Cardiac septum (tissue), 1 donor: Measurements from ENCODE around the gene DPYD. TPM values are rescaled to one million over a fixed set of nuclear protein-coding genes. Genes with fewer than 3 reads are reported as not detected.

Source experiments
- DNase-seq: peaks from one replicate; pipeline ENCODE4 v3.0.0-alpha.2; 2020; ENCODE audit warnings: low spot score
- intact Hi-C: fragments of 100-400 bp; cut with DNase I; formaldehyde crosslinking; loops from one replicate; pipeline ENCODE4 v1.14.0; 2022
- total RNA-seq: library from RNA; stranded (reverse); fragmentation: NEBNext Ultra II Directional; extraction: Animal tissue kit (Norgen Biotek cat#: 25700); gene quantifications from one replicate; pipeline ENCODE4 v1.2.1, GENCODE V29; 2021
- donor health status: DM: no; HTN: no; CAD: no.

DPYD gene
- total RNA-seq, 1 donor from 2014 or later = 7.3 TPM

DNA sequence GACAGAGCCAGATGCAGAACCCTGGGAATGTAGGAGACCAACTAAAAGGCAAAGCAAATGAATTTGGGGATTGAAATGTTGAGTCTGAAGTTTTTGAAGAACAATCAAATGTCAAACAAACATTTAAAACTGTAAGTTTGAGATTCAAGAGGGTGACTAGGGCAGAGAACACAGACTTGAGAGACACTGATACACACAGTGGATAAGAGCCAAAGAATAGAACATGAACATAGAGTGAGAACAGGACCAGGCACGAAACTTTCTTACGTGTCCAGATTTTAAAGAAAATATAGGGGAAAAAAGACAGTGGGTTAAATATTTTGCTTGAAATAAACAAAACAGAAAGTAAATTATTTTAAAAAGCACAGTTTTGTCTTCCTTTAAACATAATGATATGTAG lies 115.7 kb downstream of the DPYD start:
- intact Hi-C loops = no loop called here
- no peak for DNase-seq

DNA sequence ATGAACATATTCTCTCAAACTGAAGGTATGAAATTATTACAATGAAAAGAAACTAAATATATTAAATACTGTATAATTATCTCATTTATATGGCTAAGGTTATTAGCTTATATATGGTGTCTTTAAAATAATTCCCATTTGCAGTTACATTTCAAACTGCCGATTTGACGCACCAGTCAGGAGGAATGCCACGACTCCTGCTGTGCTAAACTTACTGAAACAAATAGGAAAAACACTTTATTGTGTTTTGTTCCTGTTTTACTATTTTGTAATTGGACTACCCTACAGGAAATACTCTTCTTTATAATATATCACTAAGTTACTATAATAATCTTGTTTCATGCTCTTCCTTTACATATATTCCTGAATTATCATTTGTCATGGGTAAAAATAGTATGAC lies 117.8 kb downstream of the DPYD start:
- no peak for DNase-seq
- intact Hi-C loops = no loop called here

GRCh38 chr1:97802011-97802410 lies 118.8 kb downstream of the DPYD start:
- intact Hi-C loops = no loop called here
- no peak for DNase-seq

GRCh38 chr1:97797403-97798183 lies 123.2 kb downstream of the DPYD start:
- intact Hi-C loops = no loop called here
- no peak for DNase-seq

- DNase-seq = no peak
- intact Hi-C loops = no loop called here
Observed at GRCh38 chr1:97796711-97797110, 124.1 kb downstream of the DPYD start.

DNA sequence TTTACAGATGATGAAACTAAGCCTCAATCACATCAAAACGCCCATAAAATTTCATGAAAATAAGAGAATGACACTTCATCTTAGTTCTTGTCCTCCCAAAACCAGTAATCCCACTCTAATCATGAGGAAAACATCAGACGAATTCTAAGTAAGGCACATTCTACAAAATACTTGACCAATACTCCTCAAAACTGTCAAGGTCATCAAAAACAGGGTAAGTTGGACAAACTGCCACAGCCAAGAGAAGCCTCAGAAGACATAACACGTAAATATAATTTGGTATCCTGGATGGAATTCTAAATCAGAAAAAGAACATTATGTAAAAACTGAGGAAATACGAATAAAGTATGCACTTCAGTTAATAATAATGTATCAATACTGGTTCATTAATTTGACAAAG lies 128.2 kb downstream of the DPYD start:
- DNase-seq = no peak
- intact Hi-C loops = no loop called here

DNA sequence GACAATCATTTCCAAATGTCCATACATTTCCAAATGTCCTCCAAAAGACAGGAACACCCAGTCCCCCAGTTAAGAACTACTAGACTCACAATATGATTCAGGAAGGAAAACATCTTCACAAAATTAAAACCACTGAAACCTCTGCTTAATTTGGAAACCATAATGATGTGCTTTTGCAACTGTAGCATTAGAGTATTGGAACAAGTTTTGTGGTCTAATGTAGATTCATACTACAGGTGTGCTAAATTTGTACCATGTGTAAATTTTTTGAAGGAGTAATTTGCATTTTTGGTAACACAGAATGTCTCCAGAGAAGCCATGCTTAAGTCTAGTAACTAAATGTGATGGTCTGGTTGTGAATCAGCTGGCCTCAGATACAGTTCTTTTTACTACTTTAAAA lies 129.6 kb downstream of the DPYD start:
- no peak for DNase-seq
- intact Hi-C loops = no loop called here

DNA sequence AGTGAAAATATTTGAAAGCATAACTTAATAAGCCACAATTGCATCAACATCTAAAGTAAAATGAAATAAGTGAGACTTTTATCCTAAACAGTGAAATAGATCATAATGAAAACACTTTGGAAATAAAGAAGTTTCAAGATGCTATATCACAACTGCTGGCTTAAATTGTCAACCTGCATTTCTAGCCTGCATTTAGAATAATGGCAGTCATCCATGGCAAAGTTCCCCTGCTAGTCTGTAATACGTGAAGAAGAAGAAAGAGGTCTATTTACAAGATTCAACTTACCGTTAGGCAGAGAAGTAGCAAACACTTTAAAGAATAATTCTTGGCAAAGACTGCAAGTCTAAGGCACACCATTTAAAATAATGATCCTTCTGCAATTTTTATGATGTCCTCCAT lies 133.6 kb downstream of the DPYD start:
- intact Hi-C loops = no loop called here
- no peak for DNase-seq

GRCh38 chr1:97784661-97785060 lies 136.2 kb downstream of the DPYD start:
- DNase-seq = no peak
- intact Hi-C loops = no loop called here

DNA sequence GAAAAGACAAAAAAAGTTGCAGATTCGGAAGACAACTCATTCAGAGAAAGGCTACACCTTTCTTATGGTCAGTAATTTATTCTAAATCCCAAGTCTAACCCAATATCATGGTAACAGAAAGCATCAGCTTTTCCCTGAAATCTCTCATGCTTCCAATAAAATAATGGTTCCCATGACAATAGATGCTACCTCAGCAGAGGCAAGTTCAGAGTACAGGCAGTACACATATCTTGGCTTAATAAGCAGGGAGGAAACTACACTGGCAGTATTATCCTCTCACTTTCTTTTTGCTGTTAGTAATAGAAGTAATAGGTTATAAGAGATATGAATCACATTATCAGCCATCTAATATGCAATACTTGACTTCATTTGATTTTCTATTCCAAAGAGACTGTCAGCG lies 137.1 kb downstream of the DPYD start:
- intact Hi-C loops = no loop called here
- no peak for DNase-seq

GRCh38 chr1:97781762-97782337 lies 139.0 kb downstream of the DPYD start:
- no peak for DNase-seq
- intact Hi-C loops = no loop called here

DNA sequence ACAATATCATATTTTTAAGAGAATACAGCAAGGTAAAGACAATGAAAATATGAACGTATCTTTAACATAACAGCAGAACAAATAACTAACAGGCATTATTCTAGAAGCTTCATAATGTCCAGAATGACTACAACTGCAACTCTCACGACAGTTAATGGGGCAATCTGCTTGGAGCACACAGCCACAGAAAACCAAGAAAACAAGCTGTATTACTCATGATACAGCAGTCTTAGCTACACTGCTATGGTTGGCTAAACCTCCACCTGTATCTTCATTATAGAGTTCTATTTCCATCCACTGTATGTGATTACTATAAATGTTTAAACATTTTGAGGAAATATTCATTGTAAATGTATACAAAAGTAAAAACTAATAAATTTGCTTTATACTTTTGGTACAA lies 139.9 kb downstream of the DPYD start:
- DNase-seq = no peak
- intact Hi-C loops = no loop called here

GRCh38 chr1:97778718-97779117 lies 142.1 kb downstream of the DPYD start:
- no peak for DNase-seq
- intact Hi-C loops = no loop called here

- no peak for DNase-seq
- intact Hi-C loops = no loop called here
Observed at GRCh38 chr1:97770376-97770775, 150.5 kb downstream of the DPYD start.

DNA sequence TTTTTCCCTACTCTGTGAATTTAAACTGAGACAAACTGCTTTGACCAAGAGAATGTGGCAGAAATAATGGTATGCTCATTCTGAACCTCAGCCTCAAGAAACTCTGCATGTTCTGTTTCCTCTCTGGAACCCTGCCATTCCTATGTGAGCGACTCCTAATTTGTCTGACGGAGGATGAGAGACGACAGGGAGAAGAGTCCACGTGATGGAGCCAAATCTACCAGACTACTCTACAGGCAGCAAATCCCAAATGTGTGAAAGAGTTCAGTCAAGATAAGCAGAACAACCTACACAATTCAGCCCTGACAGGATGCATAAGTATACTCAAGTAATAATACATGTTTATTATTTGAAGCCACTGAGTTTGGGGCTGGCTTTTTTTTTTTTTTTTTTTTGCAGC lies 153.5 kb downstream of the DPYD start:
- intact Hi-C loops = no loop called here
- no peak for DNase-seq

DNA sequence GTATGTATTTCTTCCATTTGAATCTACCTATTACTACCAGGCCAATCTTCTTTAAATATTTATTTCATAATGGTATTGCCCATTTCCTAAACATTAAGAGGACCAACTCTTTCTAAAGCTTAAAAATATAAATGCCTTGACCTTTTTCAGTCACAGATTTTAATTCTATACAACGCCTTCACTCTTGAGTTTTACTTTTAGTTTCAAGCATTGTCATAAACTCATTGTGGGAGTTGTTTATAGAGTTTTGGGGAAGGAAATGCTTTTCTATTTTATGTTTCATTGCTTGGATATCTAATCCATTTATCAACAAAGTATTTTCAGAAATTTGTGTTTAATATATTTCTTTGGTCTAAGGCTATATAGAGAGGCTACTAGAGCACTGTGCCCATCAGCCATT lies 155.8 kb downstream of the DPYD start:
- no peak for DNase-seq
- intact Hi-C loops = no loop called here

DNA sequence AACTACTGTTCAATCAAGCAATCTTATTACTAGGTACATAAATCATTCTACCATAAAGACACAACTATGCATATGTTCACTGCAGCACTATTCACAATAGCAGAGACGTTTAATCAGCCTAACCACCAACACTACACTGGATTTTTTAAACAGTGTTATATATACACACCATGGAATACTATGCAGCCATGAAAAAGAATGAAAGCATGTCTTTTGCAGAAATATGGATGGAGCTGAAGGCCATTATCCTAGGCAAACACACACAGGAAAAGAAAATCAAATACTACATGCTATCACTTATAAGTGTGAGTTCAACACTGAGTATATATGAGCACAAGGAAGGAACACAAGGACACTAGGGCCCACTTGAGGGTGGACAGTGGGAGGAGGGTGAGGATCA lies 159.2 kb downstream of the DPYD start:
- intact Hi-C loops = no loop called here
- no peak for DNase-seq

DNA sequence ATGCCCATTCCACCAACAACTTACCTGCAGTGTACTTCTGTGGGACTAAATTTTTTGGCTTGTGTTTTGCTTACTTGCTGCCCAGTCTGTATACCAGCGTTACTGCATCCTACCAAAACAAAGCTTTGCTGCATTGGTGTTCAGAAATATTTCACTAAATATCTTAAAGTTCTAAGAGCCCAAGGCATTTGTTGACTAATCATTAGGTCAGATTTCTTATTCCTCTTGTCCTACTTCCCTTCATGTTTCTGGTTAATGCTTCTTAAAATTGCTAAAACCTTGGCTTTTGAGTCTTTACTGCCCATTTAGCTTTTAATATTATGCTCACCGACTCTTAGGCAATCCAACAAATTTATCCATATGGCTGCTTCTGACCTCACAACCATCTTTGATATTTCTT lies 161.8 kb downstream of the DPYD start:
- no peak for DNase-seq
- intact Hi-C loops = no loop called here

DNA sequence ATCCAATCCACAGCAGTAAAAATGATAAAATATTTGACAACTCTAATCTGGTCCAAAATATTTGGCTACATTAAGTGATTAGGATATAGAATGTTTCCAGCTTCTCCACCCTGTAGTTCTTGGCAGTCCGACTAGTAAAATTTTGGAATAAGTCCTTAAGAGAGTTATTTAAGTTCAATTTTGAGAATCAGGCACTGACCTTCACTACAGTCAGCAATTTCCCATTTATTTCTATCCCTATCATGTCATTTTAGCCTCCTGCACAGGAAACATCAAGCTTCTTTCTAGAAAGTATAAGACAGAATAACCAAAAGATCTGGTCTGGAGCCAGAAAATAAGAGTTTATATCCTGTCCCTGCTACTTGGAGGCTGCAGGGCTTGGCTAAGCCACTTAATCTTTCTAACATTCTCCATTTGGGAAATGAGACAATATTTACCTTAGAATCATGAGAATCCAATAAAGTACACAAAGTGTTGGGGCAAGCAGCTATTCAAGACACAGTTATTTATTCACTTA lies 162.2 kb downstream of the DPYD start:
- intact Hi-C loops = no loop called here
- DNase-seq = no peak

DNA sequence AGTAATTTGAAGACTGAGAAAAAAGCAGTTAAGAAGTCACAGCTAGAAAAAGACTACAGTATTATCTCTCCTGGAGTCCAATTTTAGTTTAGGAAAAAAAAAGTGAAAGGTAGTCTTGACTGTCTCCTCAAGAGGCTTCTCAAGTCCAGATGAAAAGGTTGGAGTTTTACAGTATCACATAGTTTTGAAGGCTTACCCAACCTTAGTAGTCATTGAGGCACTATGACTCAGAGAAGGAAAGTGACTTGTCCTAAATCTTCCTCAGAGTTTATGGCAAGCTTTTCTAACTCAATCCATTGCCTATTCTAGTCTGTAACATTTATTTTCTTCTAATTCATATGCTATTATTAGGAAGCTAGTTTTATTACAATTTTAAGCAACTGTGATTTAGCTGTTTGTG lies 174.9 kb downstream of the DPYD start:
- no peak for DNase-seq

GRCh38 chr1:97744977-97745376 lies 175.9 kb downstream of the DPYD start:
- intact Hi-C loops = no loop called here
- DNase-seq = no peak

More for the DNA sequence above, 174.9 kb downstream of the DPYD start:
- intact Hi-C loops = no loop called here
